ENCODE data around the gene PTGDR2. TPM values are rescaled to one million over a fixed set of nuclear protein-coding genes. Genes with fewer than 3 reads are reported as not detected.
A peak's percentile ranks its signal among the peaks of the same experiment; 100 is the strongest.

PTGDR2 gene
- total RNA-seq, 1 donor from 2014 or later: not detected

DNA sequence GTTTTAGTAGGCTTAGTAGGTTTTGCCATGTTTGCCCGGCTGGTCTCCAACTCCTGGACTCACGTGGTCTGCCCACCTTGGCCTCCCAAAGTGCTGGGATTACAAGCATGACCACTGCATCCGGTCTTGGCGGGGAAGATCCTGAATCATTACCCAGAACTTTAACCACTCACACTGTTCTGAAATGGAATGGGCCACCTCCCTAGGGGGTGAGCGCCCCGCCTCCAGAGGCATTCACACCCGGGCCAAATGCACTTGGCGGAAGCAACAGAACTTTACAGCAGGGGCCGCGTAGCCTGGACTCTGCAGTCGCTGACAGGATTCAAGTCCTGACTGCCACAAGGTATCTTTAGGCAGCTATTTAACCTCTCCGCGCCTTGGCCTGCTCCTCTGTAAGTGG lies 8.5 kb downstream of the PTGDR2 start:
- Mint-ChIP-seq H3K27me3 (ENCODE audit: unreplicated experiment) (peaks cover 4% of the 10 kb centered on the region), H3K4me1 (ENCODE audit: unreplicated experiment) (peaks cover 25% of the 10 kb centered on the region), H3K27ac (ENCODE audit: unreplicated experiment) (no peak overlapping the region), H3K4me3 (ENCODE audit: unreplicated experiment) (no peak overlapping the region), H3K9me3 (ENCODE audit: unreplicated experiment) (no peaks in the 10 kb centered on the region), H3K36me3 (ENCODE audit: low read depth, unreplicated experiment) (peaks cover 16% of the 10 kb centered on the region)
- no peak for DNase-seq (ENCODE audit: low spot score)
- TF ChIP-seq, protein P1, sequence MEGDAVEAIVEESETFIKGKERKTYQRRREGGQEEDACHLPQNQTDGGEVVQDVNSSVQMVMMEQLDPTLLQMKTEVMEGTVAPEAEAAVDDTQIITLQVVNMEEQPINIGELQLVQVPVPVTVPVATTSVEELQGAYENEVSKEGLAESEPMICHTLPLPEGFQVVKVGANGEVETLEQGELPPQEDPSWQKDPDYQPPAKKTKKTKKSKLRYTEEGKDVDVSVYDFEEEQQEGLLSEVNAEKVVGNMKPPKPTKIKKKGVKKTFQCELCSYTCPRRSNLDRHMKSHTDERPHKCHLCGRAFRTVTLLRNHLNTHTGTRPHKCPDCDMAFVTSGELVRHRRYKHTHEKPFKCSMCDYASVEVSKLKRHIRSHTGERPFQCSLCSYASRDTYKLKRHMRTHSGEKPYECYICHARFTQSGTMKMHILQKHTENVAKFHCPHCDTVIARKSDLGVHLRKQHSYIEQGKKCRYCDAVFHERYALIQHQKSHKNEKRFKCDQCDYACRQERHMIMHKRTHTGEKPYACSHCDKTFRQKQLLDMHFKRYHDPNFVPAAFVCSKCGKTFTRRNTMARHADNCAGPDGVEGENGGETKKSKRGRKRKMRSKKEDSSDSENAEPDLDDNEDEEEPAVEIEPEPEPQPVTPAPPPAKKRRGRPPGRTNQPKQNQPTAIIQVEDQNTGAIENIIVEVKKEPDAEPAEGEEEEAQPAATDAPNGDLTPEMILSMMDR (IDR thresholded peaks at IDR 0.05; ENCODE audit: unreplicated experiment): no peak

DNA sequence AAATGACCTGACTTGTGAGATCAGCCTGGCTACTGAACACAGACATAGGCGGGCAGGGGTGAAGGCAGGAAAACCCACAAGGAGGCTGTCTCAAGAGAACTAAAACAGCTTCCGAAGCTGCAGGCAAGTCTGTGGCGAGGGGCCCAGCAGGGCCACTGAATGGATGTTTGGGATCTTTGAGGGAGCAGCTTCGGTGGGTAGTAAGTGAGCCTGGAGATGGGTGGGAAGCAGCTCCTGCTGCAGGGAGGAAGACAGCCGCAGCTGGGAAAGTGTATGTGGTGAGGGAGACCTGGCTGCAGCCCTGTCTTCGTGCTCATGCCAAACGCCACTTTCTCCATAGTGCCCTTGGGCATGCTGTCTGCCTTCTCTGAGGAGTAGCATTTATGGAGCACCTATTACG lies 10.4 kb downstream of the PTGDR2 start:
- Mint-ChIP-seq H3K4me3 (ENCODE audit: unreplicated experiment) (peak overlapping the region; percentile 53), H3K36me3 (ENCODE audit: low read depth, unreplicated experiment) (peaks cover 13% of the 10 kb centered on the region), H3K4me1 (ENCODE audit: unreplicated experiment) (peaks cover 33% of the 10 kb centered on the region), H3K27ac (ENCODE audit: unreplicated experiment) (peak overlapping the region; percentile 54), H3K27me3 (ENCODE audit: unreplicated experiment) (peaks cover 3% of the 10 kb centered on the region), H3K9me3 (ENCODE audit: unreplicated experiment) (no peaks in the 10 kb centered on the region)
- no peak for DNase-seq (ENCODE audit: low spot score)
- TF ChIP-seq, protein P1 (IDR thresholded peaks at IDR 0.05; ENCODE audit: unreplicated experiment): no peak

- peaks cover 13% of the 10 kb centered on the region for H3K36me3 Mint-ChIP-seq (ENCODE audit: low read depth, unreplicated experiment)
- DNase-seq (ENCODE audit: low spot score): no peak
- H3K27ac Mint-ChIP-seq (ENCODE audit: unreplicated experiment): peak overlapping the region; percentile 54
- H3K27me3 Mint-ChIP-seq (ENCODE audit: unreplicated experiment): peaks cover 5% of the 10 kb centered on the region
- peak overlapping the region; percentile 42 for H3K4me3 Mint-ChIP-seq (ENCODE audit: unreplicated experiment)
- H3K9me3 Mint-ChIP-seq (ENCODE audit: unreplicated experiment): no peaks in the 10 kb centered on the region
- H3K4me1 Mint-ChIP-seq (ENCODE audit: unreplicated experiment): peaks cover 33% of the 10 kb centered on the region
- TF ChIP-seq, protein P1 (IDR thresholded peaks at IDR 0.05; ENCODE audit: unreplicated experiment): no peak
These were observed 10.9 kb downstream of the PTGDR2 start for GRCh38 chr11:60844870-60845221.

DNA sequence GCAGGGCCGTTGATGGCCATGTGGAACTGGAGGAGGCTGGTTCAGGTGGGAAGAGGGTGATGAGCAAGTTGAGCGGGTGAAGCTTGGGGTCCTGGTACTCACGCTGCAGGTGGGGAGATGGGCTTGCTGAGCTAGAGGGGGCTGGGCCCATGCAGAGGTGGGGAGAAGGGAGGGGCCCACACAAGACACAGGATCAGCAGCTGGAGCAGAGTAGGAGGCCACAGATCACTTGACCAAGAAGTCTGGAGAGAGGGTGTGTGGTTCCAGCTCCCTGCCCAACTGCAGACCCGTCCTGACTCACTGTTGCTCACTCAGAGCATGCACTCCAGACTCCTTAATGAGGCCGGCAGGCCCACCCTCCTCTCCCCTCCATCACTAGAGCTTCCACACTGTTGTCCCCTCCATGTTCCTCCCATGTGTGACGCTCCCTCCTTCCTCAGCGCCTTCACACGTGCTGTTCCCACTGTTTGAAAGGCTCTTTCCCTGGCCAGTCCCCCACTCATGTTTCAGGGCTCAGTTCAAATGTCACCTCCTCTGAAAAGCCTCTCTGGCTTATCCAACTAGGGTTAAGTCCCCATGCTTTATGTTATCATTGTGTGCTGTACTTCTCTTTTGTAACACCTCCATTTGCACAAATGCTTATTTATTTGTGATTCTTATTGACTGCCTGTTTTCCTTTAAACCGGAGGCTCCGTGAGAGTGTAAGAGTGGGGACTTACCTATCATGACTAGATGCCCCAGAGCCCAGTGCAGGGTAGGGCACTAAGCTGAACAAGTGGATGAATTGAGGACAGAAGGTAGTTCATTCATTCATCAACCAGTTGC lies 11.5 kb downstream of the PTGDR2 start:
- H3K9me3 Mint-ChIP-seq (ENCODE audit: unreplicated experiment): no peaks in the 10 kb centered on the region
- TF ChIP-seq, protein P1 (IDR thresholded peaks at IDR 0.05; ENCODE audit: unreplicated experiment): no peak
- H3K4me3 Mint-ChIP-seq (ENCODE audit: unreplicated experiment): peak overlapping the region; percentile 42
- H3K36me3 Mint-ChIP-seq (ENCODE audit: low read depth, unreplicated experiment): peaks cover 13% of the 10 kb centered on the region
- peaks cover 8% of the 10 kb centered on the region for H3K27me3 Mint-ChIP-seq (ENCODE audit: unreplicated experiment)
- DNase-seq (ENCODE audit: low spot score): no peak
- H3K4me1 Mint-ChIP-seq (ENCODE audit: unreplicated experiment): peaks cover 33% of the 10 kb centered on the region
- H3K27ac Mint-ChIP-seq (ENCODE audit: unreplicated experiment): peak overlapping the region; percentile 49

Data from endothelial cell (in vitro differentiated cells).